NCI-H1105 treated with DMSO at 0.1 percent for 48 hours (cell line): ENCODE data around the gene UBAC2.

ENCODE experiments used
- DNase-seq: peaks from one replicate; lab custom pipeline; 2025; lab: John Stamatoyannopoulos, UW

Gene UBAC2

GRCh38 chr13:99296398-99296797, 95.7 kb downstream of the UBAC2 start:
- no peak for DNase-seq

- DNase-seq = no peak
Measured at GRCh38 chr13:99297331-99297730, 96.7 kb downstream of the UBAC2 start.

GRCh38 chr13:99298056-99298455, 97.4 kb downstream of the UBAC2 start:
- DNase-seq = no peak

GRCh38 chr13:99299256-99299919, 98.7 kb downstream of the UBAC2 start:
- no peak for DNase-seq

GRCh38 chr13:99299920-99300341, 99.3 kb downstream of the UBAC2 start:
- DNase-seq = no peak

GRCh38 chr13:99301056-99301838, 100.6 kb downstream of the UBAC2 start:
- DNase-seq = no peak

GRCh38 chr13:99301913-99302636, 101.4 kb downstream of the UBAC2 start:
- DNase-seq = no peak

GRCh38 chr13:99302637-99303505, 102.2 kb downstream of the UBAC2 start:
- DNase-seq = no peak

- no peak for DNase-seq
Measured at GRCh38 chr13:99303863-99304521, 103.3 kb downstream of the UBAC2 start.

GRCh38 chr13:99304541-99304940, 103.9 kb downstream of the UBAC2 start:
- no peak for DNase-seq

GRCh38 chr13:99305158-99305557, 104.5 kb downstream of the UBAC2 start:
- no peak for DNase-seq

- no peak for DNase-seq
Measured at GRCh38 chr13:99305566-99305965, 104.9 kb downstream of the UBAC2 start.

- no peak for DNase-seq
Measured at GRCh38 chr13:99307247-99307646, 106.6 kb downstream of the UBAC2 start, which contains the start of gene GPR183. Gene GPR183, minus strand, starts transcription at chr13:99307399. Its CDS starts 11,254 bp downstream, at chr13:99296145.

- no peak for DNase-seq
Measured at GRCh38 chr13:99307648-99308339, 107.1 kb downstream of the UBAC2 start.

GRCh38 chr13:99308471-99309087, 107.9 kb downstream of the UBAC2 start:
- no peak for DNase-seq

- DNase-seq = no peak
Measured at GRCh38 chr13:99310382-99311031, 109.9 kb downstream of the UBAC2 start.

GRCh38 chr13:99311137-99311536, 110.5 kb downstream of the UBAC2 start:
- no peak for DNase-seq

GRCh38 chr13:99311748-99312492, 111.3 kb downstream of the UBAC2 start:
- no peak for DNase-seq

- DNase-seq = no peak
Measured at GRCh38 chr13:99312493-99312883, 111.8 kb downstream of the UBAC2 start.
